SH-SY5Y (cell line): Measurements from ENCODE around the gene MAP4K2.

Source experiments
- GATA2 ChIP-seq: IDR thresholded peaks from 2 replicates; pipeline ENCODE4 v1.6.1; 2011; ENCODE audit warnings: mild to moderate bottlenecking, low read depth, low read length
- GATA3 ChIP-seq: IDR thresholded peaks from 2 replicates; pipeline ENCODE4 v1.6.1; 2011; ENCODE audit warnings: low read depth, mild to moderate bottlenecking, low read length, moderate library complexity

DNA sequence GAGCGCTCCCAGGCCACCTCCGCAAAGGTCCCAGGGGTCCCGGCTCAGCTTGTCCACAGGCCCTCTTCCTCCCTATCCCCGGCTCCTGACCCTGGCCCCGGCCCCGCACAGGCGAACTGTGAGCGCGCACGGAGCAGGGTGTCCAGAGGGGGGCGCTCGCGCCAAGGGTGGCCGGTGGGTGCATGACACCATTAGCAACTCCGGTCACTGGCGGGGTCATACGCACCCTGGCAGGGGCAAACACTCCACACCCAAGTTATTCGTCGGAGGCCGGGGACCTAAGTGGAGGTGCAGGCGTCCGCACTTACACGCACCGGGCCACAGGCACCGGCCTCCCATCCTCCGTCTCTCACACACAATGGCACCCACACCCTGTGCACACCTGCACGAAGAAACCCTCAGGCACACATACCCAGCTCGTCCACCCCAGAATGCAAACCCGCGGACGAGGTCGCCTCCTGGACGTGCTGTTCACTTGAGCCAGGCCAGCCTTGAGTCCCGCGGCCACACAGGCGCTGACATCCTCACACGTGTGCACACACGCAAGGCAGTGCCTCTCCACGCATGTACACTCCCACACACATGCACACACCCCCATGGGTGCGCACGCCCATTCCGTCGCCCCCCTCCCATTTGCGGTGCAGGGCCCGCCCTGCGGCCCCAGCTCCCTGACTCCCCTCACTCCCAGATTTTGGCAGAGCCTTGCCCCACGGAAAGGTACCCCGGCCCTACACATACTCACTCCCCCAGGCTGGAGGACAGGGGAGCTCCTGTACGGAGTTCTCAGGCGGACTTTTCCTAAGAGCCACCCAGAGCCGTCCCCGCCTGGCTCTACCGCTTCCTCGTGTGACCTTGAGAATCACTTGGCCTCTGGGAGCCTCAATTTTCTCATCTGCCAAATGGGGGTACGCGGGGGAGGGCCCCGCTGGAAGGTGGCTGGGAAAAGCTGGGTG lies 59.1 kb downstream of the MAP4K2 start, which contains the start of gene RASGRP2:
- no peak for TF ChIP-seq GATA3
- no peak for TF ChIP-seq GATA2
